OCI-LY7 (cell line): ENCODE measurements around the gene NUCB1. TPM values are rescaled to one million over a fixed set of nuclear protein-coding genes. Genes with fewer than 3 reads are reported as not detected.

Source experiments
- BruUV-seq: library from RNA; stranded (reverse); fragments of 400-500 nt; replicated peaks from 2 replicates; lab custom pipeline; 2021; lab: Mats Ljungman, UMichigan
- CTCF ChIA-PET: fragments of 300-600 bp; sonication (Branson Sonifier 250); formaldehyde crosslinking; loops from one replicate; lab custom pipeline; 2022; ENCODE audit warnings: antibody characterized with exemption; ENCODE audit not compliant: unreplicated experiment; lab: Charles Lee
- POLR2A ChIA-PET: fragments of 300-600 bp; sonication (Branson Sonifier 250); formaldehyde crosslinking; loops from one replicate; lab custom pipeline; 2022; ENCODE audit warnings: antibody characterized with exemption; lab: Charles Lee
- DNase-seq: peaks from one replicate; pipeline ENCODE4 v3.0.0-alpha.2; 2015; ENCODE audit warnings: low spot score
- H2AFZ ChIP-seq: fragments of 200-600 bp; sonication (generic), shearing (Covaris generic); 2 replicates; pipeline ENCODE4 v1.6.1; 2014; ENCODE audit warnings: mild to moderate bottlenecking, antibody characterized with exemption, low read length, moderate library complexity
- H3K27ac ChIP-seq: fragments of 200-600 bp; sonication (generic); 2 replicates; pipeline ENCODE4 v1.5.1; 2014; ENCODE audit warnings: mixed run types, low read depth, mild to moderate bottlenecking, moderate library complexity, low read length, inconsistent platforms; ENCODE audit not compliant: poor library complexity, severe bottlenecking
- H3K36me3 ChIP-seq: fragments of 200-600 bp; sonication (generic); 2 replicates; pipeline ENCODE4 v1.6.1; 2014; ENCODE audit warnings: mild to moderate bottlenecking, antibody characterized with exemption, low read length, moderate library complexity, mixed read lengths; ENCODE audit not compliant: insufficient read depth
- H3K4me1 ChIP-seq: fragments of 200-600 bp; sonication (generic); 2 replicates; pipeline ENCODE4 v1.5.1; 2014; ENCODE audit warnings: mild to moderate bottlenecking, low read length; ENCODE audit not compliant: insufficient read depth, poor library complexity, severe bottlenecking
- H3K4me2 ChIP-seq: fragments of 200-600 bp; sonication (generic); 2 replicates; pipeline ENCODE4 v1.6.1; 2014; ENCODE audit warnings: mild to moderate bottlenecking, low read length
- H3K4me3 ChIP-seq: fragments of 200-600 bp; sonication (generic); 2 replicates; pipeline ENCODE4 v1.5.1; 2014; ENCODE audit warnings: mild to moderate bottlenecking, low read depth, low read length; ENCODE audit not compliant: poor library complexity, severe bottlenecking
- H3K79me2 ChIP-seq: fragments of 200-600 bp; sonication (generic); 2 replicates; pipeline ENCODE4 v1.6.1; 2016; ENCODE audit warnings: low read depth, mild to moderate bottlenecking, low read length, moderate library complexity, mixed read lengths; ENCODE audit not compliant: insufficient read depth
- H3K9me2 ChIP-seq: fragments of 200-600 bp; sonication (generic); 2 replicates; pipeline ENCODE4 v1.6.1; 2016; ENCODE audit warnings: mild to moderate bottlenecking, low read length, mixed read lengths; ENCODE audit not compliant: insufficient read depth
- H3K9me3 ChIP-seq: fragments of 200-600 bp; sonication (generic); 2 replicates; pipeline ENCODE4 v1.6.1; 2014; ENCODE audit warnings: mild to moderate bottlenecking, mixed run types, low read length, mixed read lengths
- H4K20me1 ChIP-seq: fragments of 200-600 bp; sonication (generic); 2 replicates; pipeline ENCODE4 v1.6.1; 2014; ENCODE audit warnings: mild to moderate bottlenecking, antibody characterized with exemption, low read length, moderate library complexity, mixed read lengths; ENCODE audit not compliant: insufficient read depth
- CTCF ChIP-seq: fragments of 200-600 bp; sonication (generic); conservative IDR thresholded peaks from 2 replicates; pipeline ENCODE4 v1.5.1; 2014; ENCODE audit warnings: mild to moderate bottlenecking, antibody characterized with exemption, low read length, moderate library complexity, mixed read lengths
- EZH2phosphoT487 ChIP-seq: fragments of 200-600 bp; sonication (generic); IDR thresholded peaks from 2 replicates; pipeline ENCODE4 v1.6.1; 2018; ENCODE audit warnings: low read depth, borderline replicate concordance, mild to moderate bottlenecking, mixed run types, antibody characterized with exemption, low read length, moderate library complexity, mixed read lengths
- intact Hi-C: fragments of 100-400 bp; cut with micrococcal nuclease; formaldehyde crosslinking; loops from one replicate; pipeline ENCODE4 v1.10.0; 2022; ENCODE audit not compliant: unreplicated experiment
- total RNA-seq, 2 experiments: library from RNA; depleted of rRNA in 1 of 2; stranded (reverse); fragments of >200 nt in 1 of 2; shearing (Covaris generic) in 1 of 2; gene quantifications; 2 replicates each; pipeline ENCODE4 v1.2.3, GENCODE V29; 2014 to 2022

The NUCB1 gene
- total RNA-seq, 2 experiments from 2014 or later = 73.6 to 88.7 TPM

- no peak overlapping the region for H2AFZ ChIP-seq
- no peak for TF ChIP-seq CTCF
- TF ChIP-seq EZH2phosphoT487 = no peak
- POLR2A ChIA-PET = interaction anchor here (0.6 to 0.8 kb wide), 2 partner anchors 12 to 46 kb away, joined by 4 read pairs; no protein-coding TSS in a partner anchor
- DNase-seq = no peak
- peak overlapping the region; percentile 94 for H3K4me2 ChIP-seq
- no peaks in the 10 kb centered on the region for H4K20me1 ChIP-seq
- H3K9me2 ChIP-seq = no peaks in the 10 kb centered on the region
- peaks cover 17% of the 10 kb centered on the region; the same call in 1 of the 2 replicates for H3K79me2 ChIP-seq
- CTCF ChIA-PET = no interaction called here
- H3K9me3 ChIP-seq = no peaks in the 10 kb centered on the region
- H3K4me1 ChIP-seq = peaks cover 53% of the 10 kb centered on the region
- no TSS peak for BruUV-seq
- intact Hi-C loops = no loop called here
- peaks cover 27% of the 10 kb centered on the region for H3K36me3 ChIP-seq
- peak overlapping the region; percentile 73 for H3K4me3 ChIP-seq
- peak overlapping the region; percentile 54 for H3K27ac ChIP-seq
Observed at GRCh38 chr19:48963371-48964204, 63.5 kb downstream of the NUCB1 start.

GRCh38 chr19:48964205-48965039, 64.3 kb downstream of the NUCB1 start:
- ChIA-PET POLR2A (interaction anchor here (0.8 kb wide), 1 partner anchor 13 kb away, joined by 4 read pairs; no protein-coding TSS in a partner anchor), CTCF (no interaction called here)
- Histone ChIP-seq H3K9me2 (no peaks in the 10 kb centered on the region), H3K4me3 (peak overlapping the region; percentile 73), H3K36me3 (peaks cover 34% of the 10 kb centered on the region), H3K9me3 (no peaks in the 10 kb centered on the region), H3K27ac (peak overlapping the region; percentile 54), H3K4me1 (peaks cover 53% of the 10 kb centered on the region), H4K20me1 (no peaks in the 10 kb centered on the region), H3K79me2 (peaks cover 17% of the 10 kb centered on the region; the same call in 1 of the 2 replicates), H3K4me2 (peak overlapping the region; percentile 94), H2AFZ (no peak overlapping the region; the same call in 1 of the 2 replicates)
- BruUV-seq = no TSS peak
- TF ChIP-seq EZH2phosphoT487 (no peak), CTCF (no peak)
- intact Hi-C loops = loop anchor here (1.0 kb wide), 1 partner anchor 91 kb away; no protein-coding TSS in a partner anchor
- DNase-seq = no peak
